Fibroblast of villous mesenchyme (primary cell): ENCODE measurements around the gene PCID2. TPM values are rescaled to one million over a fixed set of nuclear protein-coding genes. Genes with fewer than 3 reads are reported as not detected.
A peak's percentile ranks its signal among the peaks of the same experiment; 100 is the strongest.

Source experiments
- DNase-seq: peaks from one replicate; pipeline ENCODE4 v3.0.0-alpha.2; 2010; ENCODE audit warnings: low read depth
- H3K4me3 ChIP-seq: 2 replicates; pipeline ENCODE4 v1.5.1; 2011; ENCODE audit warnings: low read depth, mild to moderate bottlenecking, low read length
- total RNA-seq: library from RNA; depleted of rRNA; stranded (reverse); fragments of >200 nt; gene quantifications from 2 replicates; pipeline ENCODE4 v1.2.3, GENCODE V29; 2012
- TF ChIP-seq, protein P1 (sequence below): IDR thresholded peaks from 2 replicates; pipeline ENCODE4 v1.5.1; 2012; ENCODE audit warnings: low read depth, mild to moderate bottlenecking, low read length; ENCODE audit not compliant: insufficient read depth

The PCID2 gene
- total RNA-seq, 1 donor, result 83.8 TPM

DNA sequence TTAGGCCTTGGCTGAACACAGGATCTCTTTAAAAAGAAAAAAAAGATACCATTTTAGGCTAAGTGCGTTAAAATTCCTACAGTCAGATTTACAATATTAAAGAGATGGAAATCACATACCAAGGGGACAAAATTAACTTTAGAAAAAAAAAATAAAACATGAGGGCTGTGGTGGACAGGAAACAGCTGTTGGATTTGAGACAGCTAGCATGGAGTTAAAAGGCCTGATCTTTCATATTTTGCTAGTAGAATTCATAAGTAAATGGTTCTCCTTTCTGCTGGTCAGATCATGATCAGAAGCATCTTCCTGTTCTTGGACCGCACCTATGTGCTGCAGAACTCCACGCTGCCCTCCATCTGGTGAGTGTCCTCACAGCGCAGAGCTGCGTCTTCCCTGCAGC is 20.7 kb upstream of the PCID2 start:
- TF ChIP-seq, protein P1, sequence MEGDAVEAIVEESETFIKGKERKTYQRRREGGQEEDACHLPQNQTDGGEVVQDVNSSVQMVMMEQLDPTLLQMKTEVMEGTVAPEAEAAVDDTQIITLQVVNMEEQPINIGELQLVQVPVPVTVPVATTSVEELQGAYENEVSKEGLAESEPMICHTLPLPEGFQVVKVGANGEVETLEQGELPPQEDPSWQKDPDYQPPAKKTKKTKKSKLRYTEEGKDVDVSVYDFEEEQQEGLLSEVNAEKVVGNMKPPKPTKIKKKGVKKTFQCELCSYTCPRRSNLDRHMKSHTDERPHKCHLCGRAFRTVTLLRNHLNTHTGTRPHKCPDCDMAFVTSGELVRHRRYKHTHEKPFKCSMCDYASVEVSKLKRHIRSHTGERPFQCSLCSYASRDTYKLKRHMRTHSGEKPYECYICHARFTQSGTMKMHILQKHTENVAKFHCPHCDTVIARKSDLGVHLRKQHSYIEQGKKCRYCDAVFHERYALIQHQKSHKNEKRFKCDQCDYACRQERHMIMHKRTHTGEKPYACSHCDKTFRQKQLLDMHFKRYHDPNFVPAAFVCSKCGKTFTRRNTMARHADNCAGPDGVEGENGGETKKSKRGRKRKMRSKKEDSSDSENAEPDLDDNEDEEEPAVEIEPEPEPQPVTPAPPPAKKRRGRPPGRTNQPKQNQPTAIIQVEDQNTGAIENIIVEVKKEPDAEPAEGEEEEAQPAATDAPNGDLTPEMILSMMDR, result no peak
- no peak for DNase-seq
- H3K4me3 ChIP-seq, result no peak overlapping the region

GRCh38 chr13:113226873-113227450 is 18.5 kb upstream of the PCID2 start:
- TF ChIP-seq, protein P1, result no peak
- H3K4me3 ChIP-seq, result no peak overlapping the region
- DNase-seq, result no peak

DNA sequence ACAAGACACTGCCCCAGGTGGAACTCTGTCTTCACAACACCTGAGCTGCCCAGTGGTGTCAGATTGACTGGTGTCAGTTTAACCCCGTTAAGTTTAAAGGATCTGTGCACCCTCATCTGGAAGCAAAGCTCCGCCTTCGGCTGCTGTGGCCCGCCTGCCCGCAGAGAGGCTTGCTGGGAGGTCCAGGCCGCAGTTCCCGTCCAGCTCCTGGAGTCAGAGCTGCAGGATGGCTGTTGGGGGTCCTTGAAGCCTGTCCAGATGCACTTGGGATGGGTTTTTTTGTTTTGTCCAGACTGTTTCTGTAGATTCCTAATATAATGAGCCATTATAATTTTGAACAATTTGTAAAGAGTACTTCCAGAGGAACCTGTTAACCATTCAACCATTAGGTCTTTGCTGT is 17.0 kb upstream of the PCID2 start:
- H3K4me3 ChIP-seq, result no peak overlapping the region
- TF ChIP-seq, protein P1, result no peak
- DNase-seq, result no peak

DNA sequence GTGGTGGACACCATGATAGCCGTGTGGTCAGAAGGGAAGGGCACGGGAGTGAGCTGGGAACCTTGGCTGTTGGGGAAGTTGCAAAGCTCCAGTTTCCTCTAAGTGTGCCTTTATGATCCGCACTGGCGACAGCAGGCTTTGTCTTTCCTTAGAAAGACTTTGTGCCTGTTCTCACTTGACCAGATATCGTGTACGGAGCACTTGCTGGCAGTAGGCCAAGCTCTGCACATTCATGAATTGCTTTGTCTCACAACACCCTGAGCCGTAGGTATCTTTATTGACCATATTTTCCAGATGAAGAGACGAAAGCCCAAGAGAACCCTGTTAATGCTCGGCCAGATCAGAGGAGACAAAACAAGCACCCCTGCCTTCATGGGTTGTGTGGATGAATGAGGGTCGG is 16.0 kb upstream of the PCID2 start:
- H3K4me3 ChIP-seq, result no peak overlapping the region
- TF ChIP-seq, protein P1, result no peak
- no peak for DNase-seq

DNA sequence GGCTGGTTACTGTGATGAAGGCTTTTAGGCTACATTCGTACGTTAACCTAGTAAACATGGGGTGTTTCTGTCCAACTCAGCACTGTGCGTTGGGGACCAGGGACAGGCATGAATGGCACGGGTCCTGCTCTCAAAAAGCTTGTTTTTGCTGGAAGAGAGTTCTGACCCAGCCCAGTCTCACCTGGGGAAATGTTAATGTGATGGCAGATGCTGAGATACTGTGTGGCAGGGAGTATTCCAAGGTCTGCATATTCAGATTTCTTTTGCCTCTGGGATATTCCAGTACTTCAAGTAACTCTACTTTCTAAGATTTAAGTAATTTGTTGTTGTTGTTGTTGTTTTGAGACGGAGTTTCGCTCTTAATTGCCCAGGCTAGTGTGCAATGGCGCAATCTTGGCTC is 14.6 kb upstream of the PCID2 start:
- TF ChIP-seq, protein P1, result no peak
- no peak overlapping the region for H3K4me3 ChIP-seq
- no peak for DNase-seq

DNA sequence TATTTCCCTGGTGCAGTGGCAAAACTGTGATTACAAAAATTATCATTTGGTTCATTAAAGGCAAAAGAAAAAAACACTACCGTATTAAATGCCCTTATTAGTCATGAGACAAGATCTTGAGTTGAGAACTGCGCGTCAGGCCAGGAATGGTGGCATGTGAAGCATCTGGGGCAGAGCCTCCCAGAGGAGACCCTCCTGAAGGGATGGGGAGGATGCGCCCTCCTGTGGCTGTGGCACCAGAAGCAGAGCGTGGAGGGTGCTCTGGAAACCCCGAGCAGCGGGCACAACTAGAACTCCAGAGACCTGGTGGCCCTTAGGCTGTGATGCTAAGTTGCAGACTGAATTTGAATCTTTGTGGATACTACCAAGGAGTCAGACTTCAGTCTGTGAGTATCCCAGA is 12.4 kb upstream of the PCID2 start:
- DNase-seq, result peak; percentile 23
- no peak overlapping the region for H3K4me3 ChIP-seq
- TF ChIP-seq, protein P1, result peak; percentile 35

DNA sequence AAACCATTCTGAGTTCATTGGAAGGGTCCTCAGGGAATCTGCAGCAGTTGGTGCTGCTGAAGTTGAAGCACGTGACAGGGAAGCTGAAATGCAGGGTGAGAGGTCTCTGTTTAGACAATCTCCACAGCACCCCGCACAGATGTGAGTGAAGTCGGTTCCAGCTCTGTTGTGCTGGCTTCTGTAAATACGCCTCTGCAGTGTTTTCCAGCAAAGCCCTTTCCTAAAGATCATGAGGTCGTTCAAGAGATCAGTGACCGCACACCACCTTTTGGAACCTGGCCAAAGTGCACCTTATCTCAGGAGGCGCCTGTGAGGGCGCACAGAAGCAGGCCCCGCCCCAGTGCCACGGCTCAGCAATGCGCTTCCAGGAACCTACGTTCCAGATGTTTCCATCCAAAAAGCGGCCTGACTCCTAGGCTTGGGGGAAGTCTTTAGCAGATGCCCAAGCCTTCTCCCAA is 11.7 kb upstream of the PCID2 start:
- H3K4me3 ChIP-seq, result no peak overlapping the region
- TF ChIP-seq, protein P1, result no peak
- no peak for DNase-seq
